Transverse colon (tissue), 3 donors: ENCODE results near the gene KCNQ2.

ENCODE experiments used
- EP300 ChIP-seq: sonication (generic); formaldehyde crosslinking; IDR thresholded peaks from one replicate; pipeline ENCODE4 v1.6.1; 2017; ENCODE audit warnings: antibody characterized with exemption, low read depth
- POLR2A ChIP-seq: fragments of 450-650 bp; IDR thresholded peaks from one replicate; pipeline ENCODE4 v1.6.1; 2016; ENCODE audit warnings: antibody characterized with exemption, mild to moderate bottlenecking, moderate library complexity
- TF ChIP-seq, protein P1 (sequence below), 5 experiments: fragments of 200-600 bp in 3 of 5; fragments of 450-650 bp in 2 of 5; sonication (generic) in 3 of 5; IDR thresholded peaks; 1 replicate in 2 of 5; 2 replicates in 3 of 5; pipeline ENCODE4 v1.5.1; 2016 to 2017; ENCODE audit warnings: antibody characterized with exemption in 5 of 5, inconsistent platforms in 3 of 5, mild to moderate bottlenecking in 2 of 5, moderate library complexity in 1 of 5

DNA sequence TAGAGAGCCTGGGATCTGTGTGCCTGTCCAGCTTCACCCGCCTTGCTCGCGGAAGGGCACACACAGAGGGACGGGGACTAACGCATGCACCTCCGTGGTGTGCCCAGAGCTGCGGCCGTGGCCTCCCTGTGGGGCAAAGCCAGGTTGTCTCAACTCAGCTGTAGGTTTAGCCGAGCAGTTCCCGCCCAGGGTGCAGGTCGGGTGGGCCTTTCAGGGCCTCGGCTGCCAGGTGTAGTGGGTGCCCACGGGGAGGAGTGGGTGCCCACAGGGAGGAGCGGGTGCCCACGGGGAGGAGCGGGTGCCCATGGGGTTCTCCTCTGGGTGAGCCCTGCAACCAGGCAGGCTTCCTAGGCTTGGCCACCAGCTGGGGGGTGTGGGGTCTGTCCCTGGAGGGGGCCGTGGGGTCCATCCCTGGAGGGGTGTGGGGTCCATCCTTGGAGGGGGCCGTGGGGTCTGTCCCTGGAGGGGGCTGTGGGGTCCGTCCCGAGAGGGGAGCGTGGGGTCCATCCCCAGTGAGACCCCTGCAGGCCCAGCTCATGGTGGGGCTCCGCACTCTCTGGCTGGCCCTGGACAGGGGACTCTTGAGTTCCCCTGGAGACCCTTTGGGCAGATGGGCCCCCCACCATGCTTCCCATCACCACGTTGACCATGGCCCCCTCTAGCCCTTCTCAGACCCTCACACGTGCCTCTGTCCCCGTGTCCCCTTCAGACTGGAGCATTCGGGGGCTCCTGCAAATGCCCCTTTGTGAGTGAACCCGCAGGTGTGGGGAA is 73.5 kb downstream of the KCNQ2 start:
- TF ChIP-seq, protein P1, sequence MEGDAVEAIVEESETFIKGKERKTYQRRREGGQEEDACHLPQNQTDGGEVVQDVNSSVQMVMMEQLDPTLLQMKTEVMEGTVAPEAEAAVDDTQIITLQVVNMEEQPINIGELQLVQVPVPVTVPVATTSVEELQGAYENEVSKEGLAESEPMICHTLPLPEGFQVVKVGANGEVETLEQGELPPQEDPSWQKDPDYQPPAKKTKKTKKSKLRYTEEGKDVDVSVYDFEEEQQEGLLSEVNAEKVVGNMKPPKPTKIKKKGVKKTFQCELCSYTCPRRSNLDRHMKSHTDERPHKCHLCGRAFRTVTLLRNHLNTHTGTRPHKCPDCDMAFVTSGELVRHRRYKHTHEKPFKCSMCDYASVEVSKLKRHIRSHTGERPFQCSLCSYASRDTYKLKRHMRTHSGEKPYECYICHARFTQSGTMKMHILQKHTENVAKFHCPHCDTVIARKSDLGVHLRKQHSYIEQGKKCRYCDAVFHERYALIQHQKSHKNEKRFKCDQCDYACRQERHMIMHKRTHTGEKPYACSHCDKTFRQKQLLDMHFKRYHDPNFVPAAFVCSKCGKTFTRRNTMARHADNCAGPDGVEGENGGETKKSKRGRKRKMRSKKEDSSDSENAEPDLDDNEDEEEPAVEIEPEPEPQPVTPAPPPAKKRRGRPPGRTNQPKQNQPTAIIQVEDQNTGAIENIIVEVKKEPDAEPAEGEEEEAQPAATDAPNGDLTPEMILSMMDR (IDR thresholded peaks at IDR 0.05), result no peak
- no peak for TF ChIP-seq POLR2A
- no peak for TF ChIP-seq EP300
